Middle frontal gyrus (tissue), 1 donor: ENCODE data around the gene SPANXA2.
"Not testable (repeated sequence)": the region's sequence is repeated elsewhere in the genome, so short reads cannot be mapped to it uniquely, and the experiment has no call there.

ENCODE experiments used
- DNase-seq: peaks from one replicate; pipeline ENCODE4 v3.0.0-alpha.2; 2015; ENCODE audit warnings: low spot score; ENCODE audit errors: extremely low spot score

The SPANXA2 gene, protein sequence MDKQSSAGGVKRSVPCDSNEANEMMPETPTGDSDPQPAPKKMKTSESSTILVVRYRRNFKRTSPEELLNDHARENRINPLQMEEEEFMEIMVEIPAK

DNA sequence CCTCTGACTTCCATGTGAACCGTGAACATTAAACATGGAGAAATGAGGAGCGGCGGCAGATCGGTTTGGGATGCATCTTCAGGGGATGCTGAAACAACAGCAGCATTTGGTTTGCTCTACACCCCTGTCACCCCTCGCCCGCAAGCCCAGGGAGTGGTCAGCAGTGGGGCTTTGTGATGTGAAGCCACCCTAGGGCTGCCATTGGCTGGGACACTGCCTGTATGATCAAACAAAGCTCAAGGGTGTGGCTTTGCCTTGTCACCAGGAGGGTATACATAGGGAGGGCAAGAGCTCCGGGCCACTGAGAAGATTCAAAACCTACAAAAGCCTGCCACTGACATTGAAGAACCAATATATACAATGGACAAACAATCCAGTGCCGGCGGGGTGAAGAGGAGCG, at the start of gene SPANXA2:
TSS of gene SPANXA2 (plus strand) at position 301 of the 400 bp plus-strand sequence. CDS start at position 361, 60 bp downstream.
- DNase-seq = not testable (repeated sequence)

GRCh38 chrX:141542551-141542950, 47.0 kb upstream of the SPANXA2 start:
- DNase-seq = not testable (repeated sequence)

GRCh38 chrX:141584638-141585037, 4.9 kb upstream of the SPANXA2 start, which contains the start of gene SPANXA1:
Gene SPANXA1, minus strand, starts transcription at chrX:141584738. Its CDS starts 60 bp downstream, at chrX:141584678.
- not testable (repeated sequence) for DNase-seq

GRCh38 chrX:141609111-141609510, 19.6 kb downstream of the SPANXA2 start:
- DNase-seq = no peak

- DNase-seq = no peak
These were observed 29.8 kb downstream of the SPANXA2 start for GRCh38 chrX:141619336-141619735.

DNA sequence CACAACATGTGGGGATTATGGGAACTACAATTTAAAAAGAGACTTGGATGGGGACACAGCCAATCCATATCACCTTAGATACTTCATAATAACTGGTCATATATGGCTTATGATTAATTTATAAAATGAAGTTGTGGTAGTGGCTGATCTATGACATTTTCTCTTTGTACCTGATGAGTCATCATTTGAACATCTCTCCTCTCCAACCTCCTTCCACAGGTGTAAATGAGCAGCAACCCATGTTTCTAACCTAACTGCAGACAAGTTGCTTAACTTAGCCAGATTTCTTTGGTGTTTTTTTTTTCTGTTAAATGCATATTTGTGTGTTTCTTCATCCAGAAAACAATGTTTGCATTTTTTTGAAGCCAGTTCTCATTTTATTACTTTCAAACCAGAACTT, 42.6 kb downstream of the SPANXA2 start:
- DNase-seq = no peak

DNA sequence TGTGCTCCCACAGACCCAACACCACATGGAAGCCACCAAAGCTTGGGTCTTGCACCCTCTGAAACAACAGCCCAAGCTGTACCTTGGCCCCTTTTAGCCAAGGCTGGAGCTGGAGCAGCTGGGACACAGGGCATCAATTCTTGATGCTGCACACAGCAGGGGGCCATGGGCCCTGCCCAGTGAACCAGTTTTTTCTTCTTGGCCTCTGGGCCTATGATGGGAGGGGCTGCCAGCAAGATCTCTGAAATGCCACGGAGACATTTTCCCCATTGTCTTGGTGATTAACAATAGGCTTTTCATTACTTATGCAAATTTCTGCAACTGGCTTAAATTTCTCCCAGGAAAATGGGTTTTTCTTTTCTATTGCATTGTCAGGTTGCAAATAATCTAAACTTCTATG, 49.0 kb downstream of the SPANXA2 start:
- no peak for DNase-seq
